NOMO-1 (cell line): ENCODE results near the gene CSTF1.
"Not testable (repeated sequence)": the region's sequence is repeated elsewhere in the genome, so short reads cannot be mapped to it uniquely, and the experiment has no call there.

ENCODE experiments used
- DNase-seq, 2 experiments: peaks; one replicate each; lab custom pipeline; 2025; ENCODE audit not compliant: unreplicated experiment in 2 of 2; lab: John Stamatoyannopoulos, UW

Gene CSTF1

DNA sequence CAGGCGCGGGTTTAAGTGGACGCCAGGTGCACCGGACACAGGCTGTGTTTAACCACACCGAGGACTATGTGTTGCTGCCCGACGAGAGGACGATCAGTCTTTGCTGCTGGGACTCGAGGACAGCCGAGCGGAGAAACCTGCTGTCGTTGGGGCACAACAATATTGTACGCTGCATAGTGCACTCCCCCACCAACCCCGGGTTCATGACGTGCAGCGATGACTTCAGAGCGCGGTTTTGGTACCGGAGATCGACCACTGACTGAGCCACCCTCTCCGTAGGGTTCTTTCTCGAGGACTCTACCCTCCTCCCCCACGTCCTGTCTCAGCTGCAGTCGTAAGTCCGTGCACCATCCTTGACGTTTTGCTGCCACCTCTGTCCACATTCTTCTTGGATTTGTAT, 11.0 kb downstream of the CSTF1 start:
- no peak for DNase-seq

DNA sequence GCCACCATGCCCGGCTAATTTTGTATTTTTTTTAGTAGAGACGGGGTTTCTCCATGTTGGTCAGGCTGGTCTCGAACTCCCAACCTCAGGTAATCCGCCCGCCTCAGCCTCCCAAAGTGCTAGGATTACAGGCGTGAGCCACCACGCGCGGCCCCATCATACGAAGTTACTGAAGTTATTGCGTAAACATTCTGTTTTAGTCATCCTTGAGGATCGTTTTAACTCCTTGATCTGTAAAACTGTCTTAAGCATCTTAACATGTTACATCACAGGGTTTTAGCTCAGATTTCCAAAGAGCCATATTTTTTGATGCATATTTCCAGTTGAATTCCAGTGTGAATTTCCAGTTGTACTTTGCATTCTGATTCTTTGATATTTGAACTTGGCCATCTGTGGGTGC, 12.9 kb downstream of the CSTF1 start:
- not testable (repeated sequence) for DNase-seq

DNA sequence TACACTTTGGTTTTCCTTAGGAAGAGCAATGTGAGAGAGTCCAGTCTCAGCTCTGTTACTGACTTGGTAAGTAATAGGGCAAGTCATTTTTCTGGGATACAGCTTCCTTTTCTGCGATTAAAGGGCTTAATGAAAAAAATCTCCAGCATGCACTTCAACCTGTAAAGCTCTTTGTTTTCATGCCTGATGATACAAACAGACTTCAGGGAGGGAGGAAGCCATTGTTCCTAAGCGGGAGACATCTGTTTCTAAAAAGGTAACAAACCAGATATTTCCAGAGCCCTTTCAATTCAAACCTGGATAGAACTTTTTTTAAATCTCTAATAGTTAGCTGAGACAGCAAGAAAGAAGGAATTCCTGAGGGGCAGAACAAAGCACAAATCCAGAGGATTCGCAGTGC, 14.5 kb downstream of the CSTF1 start:
- DNase-seq: no peak

DNA sequence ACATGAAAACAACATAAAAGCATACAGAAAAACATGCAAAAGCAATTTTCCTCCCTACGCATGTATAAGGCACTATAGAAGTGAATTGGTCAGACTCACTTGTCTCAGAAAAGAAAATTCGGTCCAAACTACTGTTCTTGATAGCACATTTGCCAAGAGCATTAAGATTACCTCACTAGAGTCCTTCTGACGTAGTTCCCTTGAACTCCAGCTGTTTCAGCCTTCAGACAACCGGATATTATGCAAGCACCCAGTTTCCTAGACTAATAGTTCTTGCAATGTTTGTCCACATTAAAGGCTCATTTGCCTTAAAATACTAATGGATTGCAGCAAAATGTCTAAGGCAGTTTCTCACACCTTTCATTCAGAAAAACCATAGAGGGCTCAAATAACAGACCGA, 17.1 kb downstream of the CSTF1 start:
- peak; percentile 40 to 89 for DNase-seq

DNA sequence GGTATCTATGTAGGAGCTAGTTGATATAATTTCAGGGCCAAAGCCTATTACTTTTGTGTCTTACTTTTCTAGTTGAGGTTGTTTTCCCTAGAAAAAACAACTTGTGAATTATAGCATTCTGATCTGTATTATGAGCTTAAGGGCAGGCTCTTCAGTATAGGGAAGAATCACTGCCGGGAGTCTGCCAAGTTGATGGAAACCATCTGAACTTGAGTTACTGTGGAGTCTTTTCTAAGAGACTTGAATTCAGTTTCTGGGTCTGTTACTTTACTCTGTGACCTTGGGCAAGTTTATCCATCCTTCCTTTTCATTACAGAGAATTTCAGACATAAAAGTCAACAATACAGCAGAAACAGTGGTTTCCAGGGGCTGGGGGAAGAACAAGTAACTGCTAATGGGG, 17.5 kb downstream of the CSTF1 start:
- DNase-seq: no peak

DNA sequence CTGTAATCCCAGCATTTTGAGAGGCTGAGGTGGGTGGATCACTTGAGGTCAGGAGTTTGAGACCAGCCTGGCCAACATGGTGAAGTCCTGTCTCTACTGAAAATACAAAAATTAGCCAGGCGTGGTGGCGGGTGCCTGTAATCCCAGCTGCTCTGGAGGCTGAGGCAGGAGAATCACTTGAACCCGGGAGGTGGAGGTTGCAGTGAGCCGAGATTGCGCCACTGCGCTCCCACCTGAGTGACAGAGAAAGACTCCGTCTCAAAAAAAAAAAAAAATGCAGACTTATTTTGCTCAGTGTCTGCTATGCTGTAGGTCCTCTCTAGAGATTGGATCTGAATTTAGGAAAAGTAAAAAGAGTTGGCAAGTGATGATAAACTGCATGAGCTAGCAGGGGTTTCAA, 18.8 kb downstream of the CSTF1 start:
- not testable (repeated sequence) for DNase-seq

DNA sequence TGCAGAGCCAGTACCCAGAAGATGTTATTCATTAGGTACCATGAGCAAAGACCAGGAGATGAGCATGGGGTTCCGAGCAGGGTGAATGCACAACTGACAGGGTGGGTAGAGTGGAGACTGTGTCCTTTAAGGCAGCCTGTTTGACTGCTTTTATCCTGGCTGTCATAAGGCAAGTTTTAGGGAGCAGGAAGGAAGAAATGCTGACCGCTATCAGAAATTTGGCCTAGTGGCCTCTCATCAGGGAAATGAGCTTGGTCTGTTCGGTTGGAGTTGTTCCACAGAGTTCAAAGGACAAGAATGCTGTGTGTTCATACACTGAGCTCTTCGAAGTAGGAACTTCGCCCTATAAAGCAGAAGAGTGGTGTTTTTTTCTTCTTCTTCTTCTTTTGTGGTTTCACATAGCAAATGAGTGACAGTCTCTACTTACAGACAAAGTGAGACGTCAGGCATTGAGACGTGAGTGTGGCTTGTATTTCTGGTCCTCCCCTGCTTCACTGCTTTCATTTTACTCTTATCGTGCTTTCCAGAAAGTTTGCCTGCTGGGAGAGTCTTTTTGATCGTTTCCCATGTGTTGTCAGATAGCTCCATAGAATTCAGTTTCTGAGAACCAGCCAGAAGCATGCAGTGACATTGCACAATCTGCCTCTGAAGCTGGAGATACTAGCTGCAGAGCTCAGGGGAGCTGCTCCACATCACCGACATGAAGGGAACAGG, 19.5 kb downstream of the CSTF1 start, which contains the start of gene CASS4:
CASS4 (plus strand) TSS at position 502 of the 714 bp plus-strand sequence; CDS start at position 701, 199 bp downstream.
- peak; percentile 63 to 91 for DNase-seq

DNA sequence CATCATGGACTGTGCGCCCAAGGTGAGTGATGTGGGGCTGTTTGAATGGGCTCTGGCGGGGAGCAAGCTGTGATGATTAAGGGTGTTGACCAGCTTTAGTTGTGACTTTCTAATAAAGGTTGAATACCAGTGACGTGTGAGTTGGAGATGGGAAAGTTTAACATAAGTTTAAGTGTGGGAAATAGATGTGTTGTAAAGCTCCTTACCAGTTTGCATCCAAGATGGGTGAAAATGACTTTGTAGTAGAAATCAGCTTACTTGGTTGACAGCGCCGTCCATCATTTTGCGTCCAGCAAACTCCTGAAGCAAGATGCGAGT, 20.0 kb downstream of the CSTF1 start:
- no peak for DNase-seq

DNA sequence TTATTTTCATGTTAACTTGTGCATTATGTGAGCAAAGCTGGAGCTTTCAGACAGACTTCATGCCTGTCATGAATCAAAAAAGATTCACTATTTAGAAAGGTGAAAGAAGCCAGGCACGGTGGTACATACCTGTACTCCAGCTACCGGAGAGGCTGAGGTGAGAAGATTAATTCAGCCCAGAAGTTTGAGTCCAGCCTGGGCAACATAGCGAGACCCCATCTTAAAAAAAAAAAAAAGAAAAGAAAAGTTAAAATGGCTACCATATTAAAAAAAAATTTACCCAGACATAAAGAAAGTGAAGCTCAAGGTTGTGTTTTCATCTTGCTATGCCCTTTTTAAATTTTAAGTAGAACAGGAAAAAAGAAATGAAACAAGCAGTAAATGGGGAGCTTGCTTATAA, 20.5 kb downstream of the CSTF1 start:
- no peak for DNase-seq

DNA sequence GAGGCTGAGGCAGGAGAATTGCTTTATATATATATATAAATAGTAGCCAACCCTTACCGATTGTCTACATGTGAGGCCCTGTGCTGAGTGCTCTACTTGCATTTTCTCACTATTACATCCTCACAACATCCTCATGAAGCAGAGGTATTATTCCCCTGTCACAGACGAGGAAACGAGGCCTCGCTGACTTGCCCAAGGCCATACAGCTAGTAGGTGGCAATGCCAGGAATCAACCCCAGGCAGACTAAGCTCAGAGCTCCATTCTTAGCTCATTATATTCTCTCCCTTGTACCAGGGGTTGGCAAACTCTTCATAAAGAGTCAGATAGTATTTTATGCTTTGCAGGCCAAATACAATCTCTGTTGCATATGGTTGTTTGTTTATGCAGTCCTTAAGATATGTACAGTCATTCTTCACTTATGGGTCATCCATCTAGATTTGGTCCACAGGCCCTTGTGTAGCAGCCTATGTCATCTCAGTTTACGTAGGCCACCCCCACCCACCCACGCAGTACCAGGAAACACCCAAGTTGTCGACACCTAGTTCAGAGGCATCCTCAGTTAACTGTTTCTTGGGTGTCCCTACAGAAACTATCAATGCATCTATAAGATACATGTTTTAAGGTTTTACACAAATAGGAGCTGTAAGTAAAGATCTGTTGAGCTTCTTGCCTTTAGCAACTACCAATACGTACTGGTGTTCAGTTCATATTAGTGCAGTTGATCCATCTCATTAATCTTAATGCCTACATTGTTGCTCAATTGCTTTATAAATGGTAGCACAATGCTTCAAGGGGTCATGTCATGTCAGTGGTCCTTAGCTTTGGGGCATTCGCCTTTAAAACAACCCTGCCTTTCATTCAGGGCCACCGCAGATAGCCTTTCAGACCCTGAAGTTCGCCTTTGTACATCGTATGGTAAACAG, 22.7 kb downstream of the CSTF1 start:
- DNase-seq: no peak

DNA sequence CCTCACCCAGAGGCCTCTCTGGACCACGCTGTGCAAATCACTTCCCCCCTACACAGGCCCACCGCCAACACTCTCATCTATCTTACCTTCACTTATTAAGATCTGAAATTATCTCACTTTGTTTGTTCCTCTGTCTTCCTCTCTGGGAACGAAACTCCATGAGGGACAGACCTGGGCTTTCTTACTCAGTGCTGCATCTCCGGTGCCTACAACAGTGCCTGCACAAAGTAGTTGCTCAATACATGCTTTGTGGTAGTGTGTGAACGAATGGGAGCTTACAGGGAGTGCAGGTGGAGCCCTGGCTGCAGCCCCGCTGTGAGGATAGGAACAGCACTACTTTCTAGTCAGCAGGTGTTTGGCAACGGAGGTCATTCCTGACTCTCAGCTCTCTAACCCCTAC, 25.0 kb downstream of the CSTF1 start:
- no peak for DNase-seq

DNA sequence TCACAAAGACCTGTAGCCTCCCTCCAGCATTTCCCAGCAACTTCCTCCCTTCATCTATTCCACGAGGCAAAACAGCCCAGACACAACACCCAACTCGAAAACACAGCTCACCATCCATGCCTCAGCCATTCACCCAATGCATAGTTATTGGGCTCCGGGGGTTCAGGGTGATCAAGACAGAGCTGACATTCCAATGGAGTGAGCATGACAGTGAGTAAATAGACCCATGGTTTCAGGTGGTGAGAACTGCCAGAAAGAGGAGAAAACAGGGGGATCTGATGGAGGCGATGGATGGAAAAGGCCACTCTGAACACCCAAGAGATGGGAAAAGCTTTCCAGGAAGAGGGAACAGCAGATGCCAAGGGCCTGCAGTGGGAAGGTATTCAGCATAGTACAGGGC, 25.5 kb downstream of the CSTF1 start:
- DNase-seq: no peak

DNA sequence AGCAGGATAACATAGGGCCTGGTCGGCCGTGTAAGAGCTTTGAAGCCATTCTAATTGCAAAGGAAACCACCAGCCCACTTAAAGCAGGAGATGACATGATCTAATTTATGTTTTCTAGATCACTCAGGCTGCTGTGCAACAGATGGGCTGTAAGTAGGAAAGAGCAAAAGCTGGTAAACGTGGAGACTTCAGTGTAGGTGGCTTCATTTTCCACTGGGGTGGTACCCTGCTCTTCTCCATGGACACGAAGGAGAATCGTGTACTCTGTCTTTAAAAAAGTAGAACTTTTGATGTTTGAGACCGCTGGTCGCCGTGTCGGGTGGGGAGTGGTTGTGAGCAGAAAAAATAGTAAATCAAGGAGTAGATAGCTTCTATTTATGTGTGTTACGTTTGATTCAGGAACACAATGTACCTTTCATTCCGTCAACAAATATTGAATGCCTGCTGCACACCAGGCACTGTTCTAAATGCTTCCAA, 26.0 kb downstream of the CSTF1 start:
- peak; percentile 34 to 57 for DNase-seq

DNA sequence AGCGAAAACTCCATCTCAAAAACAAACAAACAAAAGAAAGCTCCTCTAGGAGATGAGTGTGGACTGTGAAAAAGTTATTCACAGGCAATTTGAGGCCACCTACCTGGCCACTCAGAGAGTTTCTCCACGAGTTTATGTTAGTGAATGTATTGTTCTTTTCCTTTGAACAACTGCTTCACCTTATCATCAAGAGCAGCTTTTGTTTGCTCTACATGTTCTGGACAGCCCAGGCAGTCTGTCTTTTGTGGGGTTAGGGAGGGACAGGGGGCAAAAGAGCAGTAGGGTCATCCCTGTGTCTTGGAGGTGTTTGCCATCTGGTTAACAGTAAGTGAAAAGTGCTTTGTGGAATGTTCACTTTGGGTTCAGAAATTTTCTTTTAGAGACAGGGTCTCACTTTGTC, 27.6 kb downstream of the CSTF1 start:
- DNase-seq: no peak

DNA sequence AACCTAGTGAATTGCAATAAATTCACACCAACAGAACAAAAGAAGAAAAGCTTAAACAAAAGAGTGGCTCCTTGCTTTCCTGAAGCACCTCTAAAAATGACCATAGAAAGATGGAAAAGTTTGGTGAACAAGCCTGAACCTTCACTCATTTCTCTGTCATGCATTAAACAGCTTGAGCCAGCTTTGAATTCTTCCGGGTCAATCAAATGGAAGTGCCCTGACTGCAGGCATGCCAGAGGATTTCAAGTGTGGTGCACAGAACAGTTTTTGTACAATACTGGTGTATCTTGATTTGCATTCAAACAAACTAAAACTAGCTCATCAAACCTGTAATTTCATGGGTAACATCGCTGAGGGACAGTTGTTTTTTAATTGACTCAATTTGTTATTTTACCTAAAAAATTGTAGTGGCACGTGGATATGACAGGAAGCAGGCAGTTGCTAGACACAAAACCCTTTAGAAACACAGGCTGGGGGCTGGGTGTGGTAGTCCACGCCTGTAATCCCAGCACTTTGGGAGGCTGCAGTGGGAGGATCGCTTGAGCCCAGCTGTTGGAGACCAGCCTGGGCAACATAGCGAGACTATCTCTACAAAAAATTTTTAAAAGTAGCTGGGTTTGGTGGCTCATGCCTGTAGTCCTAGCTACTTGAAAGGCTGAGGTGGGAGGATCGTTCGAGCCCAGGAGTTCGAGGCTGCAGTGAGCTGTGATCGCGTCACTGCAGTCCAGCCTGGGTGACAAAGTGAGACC, 28.7 kb downstream of the CSTF1 start:
- no peak for DNase-seq

DNA sequence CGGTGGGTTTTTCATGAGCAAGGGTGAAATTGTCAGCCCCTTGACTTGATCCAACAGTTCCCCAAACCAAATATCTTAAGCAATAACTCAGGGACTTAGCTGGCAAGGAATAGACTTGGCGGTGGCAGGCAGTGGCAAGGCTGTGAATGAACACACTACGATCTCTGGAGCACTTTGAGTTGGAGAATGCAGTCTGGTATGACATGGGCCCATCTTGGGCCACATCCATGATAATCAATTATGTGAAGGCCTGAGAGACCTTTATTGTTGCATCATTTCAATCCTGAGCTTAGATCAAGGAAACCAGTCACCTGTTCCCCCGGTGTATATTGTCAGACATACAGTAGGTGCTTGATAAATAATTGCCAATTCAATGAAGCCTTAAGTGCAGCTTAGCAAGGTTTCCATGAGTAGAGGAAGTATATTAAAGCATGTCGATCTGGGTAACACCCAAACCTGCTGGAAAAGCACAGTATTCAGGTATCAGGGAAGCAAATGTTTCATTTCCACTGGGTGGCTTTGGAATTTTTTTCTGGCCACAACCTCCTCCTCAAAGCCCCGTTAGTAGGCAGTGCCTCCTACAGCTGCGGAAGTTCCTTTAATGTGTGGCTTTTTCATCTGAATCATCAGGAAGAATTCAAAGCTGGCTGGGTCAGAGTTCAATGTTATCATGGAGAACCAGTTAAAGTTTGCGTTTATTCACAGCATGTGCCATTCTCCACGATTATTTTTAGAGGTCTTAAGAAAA, 29.8 kb downstream of the CSTF1 start:
- peak; percentile 7 to 18 for DNase-seq

DNA sequence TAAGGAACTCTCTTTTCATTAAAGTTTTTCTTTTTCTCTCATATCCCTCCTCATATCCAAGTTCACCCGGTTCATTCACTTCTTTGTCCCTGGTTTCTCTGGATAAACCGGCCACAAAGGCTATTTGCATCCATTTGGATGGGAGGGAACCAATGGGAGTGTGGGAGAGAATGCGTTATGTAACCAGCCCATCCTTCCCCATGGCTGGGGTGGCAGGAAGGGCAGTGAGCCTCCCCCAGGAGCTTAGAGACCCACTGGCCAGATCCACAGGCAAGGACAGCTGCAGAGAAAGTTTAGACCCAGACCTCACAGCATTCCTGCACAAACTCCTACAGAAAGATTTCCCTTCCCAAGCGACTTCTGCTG, 30.4 kb downstream of the CSTF1 start:
- no peak for DNase-seq

DNA sequence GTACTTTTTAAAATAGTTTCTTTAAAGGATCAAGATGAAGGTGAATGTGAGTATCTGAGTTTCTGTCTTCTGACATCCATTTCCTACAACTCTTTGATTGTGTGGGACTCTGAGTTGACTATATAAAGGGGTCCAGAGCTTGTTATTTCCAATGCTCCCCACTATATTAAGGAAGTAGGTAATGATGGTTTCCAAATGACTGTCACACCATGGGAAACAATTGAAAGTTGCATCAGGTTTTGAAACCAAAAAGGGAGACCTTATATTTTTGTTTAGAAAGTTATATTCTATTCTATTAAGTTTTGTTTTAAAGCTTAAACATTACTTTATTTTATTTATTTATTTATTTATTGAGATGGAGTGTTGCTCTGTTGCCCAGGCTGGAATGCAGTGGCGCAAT, 30.8 kb downstream of the CSTF1 start:
- no peak for DNase-seq

DNA sequence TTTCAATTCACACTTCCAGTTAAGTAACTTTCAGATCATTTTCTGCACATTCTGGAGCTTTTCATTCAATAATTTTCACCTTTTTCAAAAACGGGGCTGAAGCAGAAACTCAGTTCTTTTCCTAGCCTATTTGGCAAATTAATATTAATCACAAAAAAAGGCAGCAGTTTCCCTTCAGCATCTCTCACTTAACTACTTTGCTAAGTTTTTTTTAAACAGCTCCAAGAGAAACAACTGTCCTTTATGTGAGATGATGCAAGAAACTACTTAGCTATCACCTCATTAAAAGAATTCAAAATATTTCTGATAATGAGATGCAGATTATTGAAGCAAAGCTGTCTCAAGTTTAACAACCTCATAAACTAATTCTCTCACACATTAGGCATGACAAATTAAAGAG, 31.4 kb downstream of the CSTF1 start:
- no peak for DNase-seq

DNA sequence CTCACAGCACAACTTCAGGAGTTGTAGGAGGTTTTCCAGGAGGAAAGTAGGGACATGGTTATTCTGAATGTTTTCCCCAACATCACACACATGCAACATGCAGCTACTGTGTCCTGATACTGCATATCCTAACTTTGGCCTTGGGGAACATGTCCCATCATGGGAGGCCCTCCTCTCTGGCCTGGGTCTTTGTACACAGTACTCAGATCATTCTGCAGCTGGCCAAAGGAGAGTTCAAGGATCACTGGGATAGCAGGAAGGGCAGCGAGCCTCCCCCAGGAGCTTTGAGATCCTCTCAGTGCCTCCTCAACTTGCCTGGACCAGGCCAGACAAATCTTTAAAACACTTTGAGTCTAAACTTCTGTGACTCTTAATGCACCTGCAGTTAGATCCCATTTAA, 32.5 kb downstream of the CSTF1 start:
- no peak for DNase-seq

DNA sequence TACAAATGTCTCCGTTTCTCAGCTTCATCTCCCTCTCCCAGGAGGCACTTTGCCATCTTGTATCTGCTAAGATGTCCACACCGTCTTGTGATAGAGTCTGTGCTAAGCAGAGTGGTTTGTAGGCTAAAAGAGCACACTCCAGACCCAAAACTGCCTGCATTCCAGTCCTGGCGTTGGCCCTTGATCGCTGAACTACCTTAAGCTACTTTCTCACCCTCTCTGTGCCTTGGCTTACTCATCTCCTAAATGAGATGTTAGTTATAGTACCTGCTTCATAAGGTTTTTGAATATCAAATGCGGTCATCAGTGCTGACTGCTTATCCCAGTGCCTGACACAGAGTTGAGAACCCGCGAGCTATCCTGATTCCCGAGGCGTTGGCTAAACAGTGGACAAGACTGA, 33.6 kb downstream of the CSTF1 start:
- DNase-seq: no peak
